WTC11 (cell line): ENCODE data around the gene FOXI1.

Source experiments
- ZNF671 ChIP-seq: fragments of 250-450 bp; sonication (Bioruptor Pico); IDR thresholded peaks from 2 replicates; pipeline ENCODE4 v1.8.0; 2021; ENCODE audit warnings: mild to moderate bottlenecking
- TF ChIP-seq, protein P1 (sequence below): fragments of 200-600 bp; IDR thresholded peaks from 2 replicates; pipeline ENCODE4 v1.8.0; 2022; ENCODE audit warnings: antibody characterized with exemption
- TF ChIP-seq, protein P2 (sequence below): sonication (generic); formaldehyde crosslinking; IDR thresholded peaks from 2 replicates; pipeline ENCODE4 v1.8.0; 2023; ENCODE audit warnings: missing genetic modification reagents
- TF ChIP-seq, protein P3 (sequence below): sonication (generic); formaldehyde crosslinking; IDR thresholded peaks from 2 replicates; pipeline ENCODE4 v1.8.0; 2022; ENCODE audit warnings: mild to moderate bottlenecking, missing genetic modification reagents

DNA sequence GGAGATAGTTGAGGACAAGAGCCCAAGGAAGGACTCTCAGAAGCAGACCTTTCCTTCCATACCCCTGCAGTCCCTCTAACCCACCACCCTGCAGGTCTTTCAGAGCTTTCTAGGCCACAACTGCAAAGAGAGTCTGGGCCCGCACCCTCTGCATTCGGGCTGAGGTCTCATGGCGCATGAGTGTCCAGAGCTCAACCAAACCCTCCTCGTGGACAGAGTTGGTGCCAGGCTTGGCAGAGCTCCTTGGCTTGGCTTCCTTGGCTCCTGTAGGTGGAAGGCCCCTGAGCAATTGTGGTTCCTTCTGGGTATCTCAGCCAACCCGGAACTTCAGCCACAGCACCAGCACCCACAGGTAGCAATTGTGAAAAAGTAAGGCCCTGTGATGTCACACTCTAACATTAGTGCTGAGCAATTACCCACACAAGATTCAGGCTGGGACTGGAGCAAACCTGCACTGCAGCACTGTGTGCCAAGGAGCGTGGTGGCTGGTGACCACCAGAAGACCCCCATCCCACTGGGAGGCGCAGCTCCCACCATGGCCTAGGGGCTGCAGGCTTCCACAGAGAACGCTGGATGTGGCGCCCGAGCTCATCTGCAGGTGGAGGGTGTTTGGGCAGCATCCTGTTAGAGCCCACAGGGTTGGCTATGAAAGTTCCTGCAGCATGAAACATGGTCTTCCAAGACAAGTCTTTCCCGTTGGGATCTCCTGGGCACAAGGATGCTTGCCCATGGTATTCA, 38.8 kb downstream of the FOXI1 start:
- TF ChIP-seq, protein P1, sequence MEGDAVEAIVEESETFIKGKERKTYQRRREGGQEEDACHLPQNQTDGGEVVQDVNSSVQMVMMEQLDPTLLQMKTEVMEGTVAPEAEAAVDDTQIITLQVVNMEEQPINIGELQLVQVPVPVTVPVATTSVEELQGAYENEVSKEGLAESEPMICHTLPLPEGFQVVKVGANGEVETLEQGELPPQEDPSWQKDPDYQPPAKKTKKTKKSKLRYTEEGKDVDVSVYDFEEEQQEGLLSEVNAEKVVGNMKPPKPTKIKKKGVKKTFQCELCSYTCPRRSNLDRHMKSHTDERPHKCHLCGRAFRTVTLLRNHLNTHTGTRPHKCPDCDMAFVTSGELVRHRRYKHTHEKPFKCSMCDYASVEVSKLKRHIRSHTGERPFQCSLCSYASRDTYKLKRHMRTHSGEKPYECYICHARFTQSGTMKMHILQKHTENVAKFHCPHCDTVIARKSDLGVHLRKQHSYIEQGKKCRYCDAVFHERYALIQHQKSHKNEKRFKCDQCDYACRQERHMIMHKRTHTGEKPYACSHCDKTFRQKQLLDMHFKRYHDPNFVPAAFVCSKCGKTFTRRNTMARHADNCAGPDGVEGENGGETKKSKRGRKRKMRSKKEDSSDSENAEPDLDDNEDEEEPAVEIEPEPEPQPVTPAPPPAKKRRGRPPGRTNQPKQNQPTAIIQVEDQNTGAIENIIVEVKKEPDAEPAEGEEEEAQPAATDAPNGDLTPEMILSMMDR = no peak
- TF ChIP-seq ZNF671 = no peak
- TF ChIP-seq, protein P2, sequence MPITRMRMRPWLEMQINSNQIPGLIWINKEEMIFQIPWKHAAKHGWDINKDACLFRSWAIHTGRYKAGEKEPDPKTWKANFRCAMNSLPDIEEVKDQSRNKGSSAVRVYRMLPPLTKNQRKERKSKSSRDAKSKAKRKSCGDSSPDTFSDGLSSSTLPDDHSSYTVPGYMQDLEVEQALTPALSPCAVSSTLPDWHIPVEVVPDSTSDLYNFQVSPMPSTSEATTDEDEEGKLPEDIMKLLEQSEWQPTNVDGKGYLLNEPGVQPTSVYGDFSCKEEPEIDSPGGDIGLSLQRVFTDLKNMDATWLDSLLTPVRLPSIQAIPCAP (CRISPR knock-in tag) = no peak
- TF ChIP-seq, protein P3, sequence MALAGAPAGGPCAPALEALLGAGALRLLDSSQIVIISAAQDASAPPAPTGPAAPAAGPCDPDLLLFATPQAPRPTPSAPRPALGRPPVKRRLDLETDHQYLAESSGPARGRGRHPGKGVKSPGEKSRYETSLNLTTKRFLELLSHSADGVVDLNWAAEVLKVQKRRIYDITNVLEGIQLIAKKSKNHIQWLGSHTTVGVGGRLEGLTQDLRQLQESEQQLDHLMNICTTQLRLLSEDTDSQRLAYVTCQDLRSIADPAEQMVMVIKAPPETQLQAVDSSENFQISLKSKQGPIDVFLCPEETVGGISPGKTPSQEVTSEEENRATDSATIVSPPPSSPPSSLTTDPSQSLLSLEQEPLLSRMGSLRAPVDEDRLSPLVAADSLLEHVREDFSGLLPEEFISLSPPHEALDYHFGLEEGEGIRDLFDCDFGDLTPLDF (CRISPR knock-in tag) = no peak
